ENCODE results near the gene ZNF280B. TPM values are rescaled to one million over a fixed set of nuclear protein-coding genes. Genes with fewer than 3 reads are reported as not detected.
A peak's percentile ranks its signal among the peaks of the same experiment; 100 is the strongest.

ZNF280B gene
- total RNA-seq, result 0.87 and 1.9 TPM in 2 replicates

- DNase-seq (ENCODE audit: low read depth), result peak; percentile 35
Measured at GRCh38 chr22:22508274-22509176, at the start of gene ZNF280B. ZNF280B (minus strand) TSS chr22:22508742; CDS start chr22:22489398, 19,344 bp downstream.

GRCh38 chr22:22556995-22557925 is 48.7 kb upstream of the ZNF280B start:
- DNase-seq (ENCODE audit: low read depth), result no peak

- no peak for DNase-seq (ENCODE audit: low read depth)
Measured at GRCh38 chr22:22556578-22556977, 48.0 kb upstream of the ZNF280B start.

DNA sequence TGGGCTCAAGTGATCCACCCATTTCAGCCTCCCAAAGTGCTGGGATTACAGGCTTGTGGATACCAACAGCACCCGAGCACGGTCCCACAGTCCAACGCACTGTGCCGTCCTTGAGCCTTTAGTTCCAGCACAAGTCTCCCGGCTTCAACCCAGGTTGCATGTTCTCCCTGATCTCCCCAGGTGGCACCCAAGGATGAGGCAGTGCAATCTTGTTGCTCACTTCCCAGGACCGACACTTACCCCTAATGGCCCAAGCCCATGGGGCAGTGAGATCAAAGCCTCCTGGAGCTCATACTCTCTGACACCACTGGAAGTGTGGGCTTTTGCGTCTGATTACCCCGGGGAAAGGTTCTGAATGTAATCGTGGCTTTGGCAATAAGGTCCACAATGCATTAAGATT is 47.1 kb upstream of the ZNF280B start:
- no peak for DNase-seq (ENCODE audit: low read depth)

DNA sequence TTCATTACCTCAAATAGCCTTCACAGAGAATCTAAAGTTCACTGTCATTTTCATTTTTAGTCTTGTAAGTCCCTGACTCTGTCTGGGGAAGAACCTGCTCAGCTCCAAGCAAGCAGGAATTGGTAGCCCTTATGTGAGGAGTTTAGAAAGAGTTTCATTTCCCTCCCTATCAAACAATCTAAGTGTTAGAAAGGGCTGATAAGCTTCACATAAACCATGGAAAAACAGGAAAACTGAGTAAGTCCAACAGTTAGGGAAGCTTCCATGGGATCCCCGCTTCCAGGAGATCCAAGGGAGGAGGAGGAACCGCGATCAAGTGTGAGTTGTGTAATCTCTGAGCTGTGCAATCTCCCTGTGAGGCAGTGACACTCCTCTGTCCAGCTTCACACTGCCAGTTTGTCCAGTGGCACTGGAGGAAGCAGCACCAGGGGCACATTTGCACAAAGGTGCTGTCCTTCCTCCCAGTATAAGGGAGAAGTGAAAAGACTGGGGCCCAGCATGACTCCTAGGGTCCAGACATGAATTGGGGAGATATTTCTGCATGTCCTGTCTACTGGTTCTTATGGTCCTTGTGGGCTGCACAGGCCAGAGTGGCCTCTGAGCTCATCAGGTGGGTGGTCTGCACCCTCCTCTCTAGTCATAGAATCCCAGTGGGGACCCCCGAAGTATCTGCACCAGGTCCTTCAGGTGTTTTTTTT is 46.2 kb upstream of the ZNF280B start:
- DNase-seq (ENCODE audit: low read depth), result no peak

DNA sequence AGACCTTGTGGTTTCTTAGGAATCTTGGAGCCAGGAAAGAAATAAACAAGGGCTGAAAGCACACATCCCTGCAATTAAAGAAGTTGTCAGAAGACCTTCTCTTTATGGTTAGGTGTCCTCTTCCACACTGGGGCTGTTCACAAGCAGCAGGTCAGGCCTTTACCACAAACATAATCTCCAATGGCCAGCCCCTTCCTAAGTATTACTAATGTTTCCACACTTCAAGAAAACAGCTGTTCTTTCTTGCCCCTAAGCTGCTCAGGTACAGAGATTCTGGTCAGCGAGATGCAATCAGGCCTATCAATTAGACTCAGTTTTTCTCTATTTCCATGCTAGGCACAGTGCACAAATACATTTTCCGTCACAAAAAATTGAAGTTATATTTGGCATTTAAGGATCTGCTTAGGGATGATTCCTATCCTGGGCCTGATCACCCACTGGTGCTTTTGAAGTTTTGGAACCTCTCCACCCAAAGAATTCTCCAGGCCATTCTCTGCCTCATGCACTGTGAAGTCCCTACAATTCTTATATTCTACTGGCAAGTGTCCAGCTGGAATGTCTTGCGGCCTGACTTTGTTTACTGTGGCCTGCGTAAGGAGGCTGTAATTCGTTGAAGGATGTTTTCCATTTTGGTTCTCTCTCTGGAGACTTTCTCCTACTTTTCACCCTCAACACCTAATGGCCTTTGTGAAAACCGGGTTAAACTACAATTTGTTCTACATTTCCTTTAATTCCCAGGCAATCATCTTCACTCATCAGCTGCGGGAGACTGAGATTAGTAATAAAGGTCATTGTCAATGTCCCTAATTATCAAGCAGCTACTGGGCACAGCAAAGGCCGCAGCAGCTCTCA is 45.4 kb upstream of the ZNF280B start:
- no peak for DNase-seq (ENCODE audit: low read depth)

DNA sequence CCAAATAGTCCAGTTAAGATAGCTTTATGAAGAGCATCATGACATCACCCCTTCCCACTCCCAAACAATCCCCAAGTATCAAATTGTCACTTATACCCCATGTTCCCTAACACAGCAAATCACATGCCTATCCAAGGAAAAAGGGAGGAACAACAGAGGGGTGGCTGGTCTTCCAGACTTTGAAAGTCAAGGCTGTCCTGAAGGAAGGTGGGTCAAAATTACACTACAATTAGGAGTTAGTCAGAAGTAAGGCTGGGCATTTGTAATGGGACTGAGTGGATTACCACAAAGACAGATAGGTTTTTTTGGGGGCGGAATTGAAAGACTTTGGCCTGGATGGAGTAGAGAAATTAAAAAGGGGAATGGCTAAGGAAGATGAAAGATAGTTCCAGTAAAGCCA is 44.6 kb upstream of the ZNF280B start:
- DNase-seq (ENCODE audit: low read depth), result no peak

GRCh38 chr22:22552630-22553029 is 44.1 kb upstream of the ZNF280B start:
- DNase-seq (ENCODE audit: low read depth), result no peak

DNA sequence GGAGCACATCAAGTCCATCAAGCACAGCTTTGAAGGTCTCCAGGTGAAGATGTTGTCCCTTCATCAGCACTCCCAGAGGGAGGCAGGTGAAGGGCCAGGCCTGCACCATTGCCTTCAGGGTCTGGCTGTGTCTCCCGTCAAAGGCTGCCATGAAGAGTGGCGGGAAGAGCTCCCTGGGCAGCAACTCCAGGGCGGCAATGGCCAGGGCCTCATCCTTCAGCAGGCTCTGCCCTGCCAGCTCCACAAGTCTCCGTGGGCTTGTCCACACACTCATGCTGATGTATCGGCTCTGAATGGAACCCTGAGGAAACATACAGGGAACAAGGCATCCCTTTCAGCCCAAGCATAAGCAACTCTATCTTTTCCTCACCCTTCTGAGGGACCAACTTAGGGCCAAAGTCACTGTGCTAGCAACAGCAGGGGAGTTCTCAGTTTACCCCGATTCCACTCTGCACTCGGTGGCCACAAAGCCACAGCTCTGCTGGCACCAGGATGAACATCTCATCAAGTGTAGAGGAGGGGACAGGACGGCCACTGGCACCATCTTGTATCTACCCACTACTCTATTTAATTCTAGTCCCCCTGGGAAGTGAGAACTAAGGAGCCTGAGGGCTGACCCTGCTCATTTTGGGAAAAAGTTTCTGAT is 42.4 kb upstream of the ZNF280B start:
- no peak for DNase-seq (ENCODE audit: low read depth)

DNA sequence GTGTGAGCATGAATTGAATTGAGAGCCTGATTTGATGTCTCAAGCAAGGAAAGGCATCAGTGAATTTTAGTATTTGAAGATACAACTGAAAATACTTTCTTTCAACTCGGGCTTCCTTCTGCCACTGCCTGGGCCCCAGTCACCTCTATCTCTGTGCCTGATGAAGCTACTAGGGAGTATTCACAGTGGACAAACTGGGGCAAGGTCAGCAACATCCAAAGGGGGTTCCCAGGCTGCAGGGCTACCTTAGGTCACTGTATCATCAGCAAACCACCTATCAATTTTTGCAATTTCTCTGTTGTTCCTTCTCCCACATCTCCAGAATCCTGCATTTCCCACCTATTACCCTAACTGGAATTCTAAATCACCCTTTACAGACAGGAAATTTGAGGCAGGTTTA is 40.4 kb upstream of the ZNF280B start:
- DNase-seq (ENCODE audit: low read depth), result no peak

DNA sequence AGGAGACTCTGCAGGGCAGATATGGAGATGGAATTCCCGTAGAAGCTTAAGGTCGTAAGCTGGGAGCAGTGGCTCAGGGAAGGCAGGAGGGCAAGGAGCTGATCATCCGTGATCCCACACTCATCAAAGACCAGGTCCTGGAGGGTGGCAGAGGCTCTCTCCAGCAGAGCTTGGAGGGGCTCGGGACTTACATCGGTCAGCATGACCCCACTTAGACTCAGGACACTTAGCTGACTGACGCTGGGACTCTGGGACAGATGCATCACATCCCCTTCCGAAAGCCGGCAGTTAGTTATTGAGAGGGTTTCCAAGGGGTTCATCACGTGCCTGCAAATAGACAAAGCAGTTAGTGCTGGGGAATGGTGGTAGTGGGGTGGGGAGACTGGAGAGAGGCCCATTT is 39.8 kb upstream of the ZNF280B start:
- no peak for DNase-seq (ENCODE audit: low read depth)

GRCh38 chr22:22547692-22548300 is 39.3 kb upstream of the ZNF280B start:
- no peak for DNase-seq (ENCODE audit: low read depth)

DNA sequence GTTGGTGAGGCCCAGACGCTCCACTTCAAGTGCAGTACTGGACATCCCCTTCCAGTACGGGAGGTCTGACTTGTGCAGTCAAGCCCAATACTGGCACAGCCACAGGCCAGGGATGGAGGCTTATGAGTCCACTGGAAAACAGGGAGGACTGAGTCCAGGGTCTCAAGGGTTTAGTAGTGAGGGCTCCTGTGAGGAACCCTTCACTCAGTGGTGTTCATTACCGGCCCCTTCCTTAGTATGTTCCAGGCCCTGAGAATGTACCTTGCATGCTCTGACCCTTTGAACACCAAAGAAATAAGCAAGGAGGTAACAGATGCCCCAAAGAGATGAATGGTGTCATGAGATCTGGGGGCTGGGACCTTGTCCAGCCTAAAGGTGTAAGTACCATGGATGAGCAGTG is 38.7 kb upstream of the ZNF280B start:
- DNase-seq (ENCODE audit: low read depth), result no peak

DNA sequence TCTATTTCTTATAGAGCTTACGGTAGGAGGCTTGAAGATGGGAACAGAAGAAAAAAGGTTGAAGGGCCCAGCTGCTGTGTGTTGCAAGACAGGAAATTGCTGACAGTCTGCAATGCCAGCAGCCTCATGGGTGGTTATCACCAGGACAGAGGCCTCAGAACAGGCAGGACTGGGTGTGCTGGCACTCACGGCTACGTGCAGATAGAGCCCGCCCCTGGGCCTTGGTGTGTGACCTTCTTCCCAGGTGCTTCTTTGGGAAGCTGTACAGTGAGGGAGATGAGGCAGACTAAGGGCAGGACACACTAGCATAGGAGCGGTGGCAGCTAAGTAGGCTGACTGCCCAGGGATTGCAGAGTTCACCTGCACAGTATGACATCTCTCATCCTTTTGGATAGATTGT is 37.9 kb upstream of the ZNF280B start:
- DNase-seq (ENCODE audit: low read depth), result no peak

GRCh38 chr22:22545084-22545483 is 36.5 kb upstream of the ZNF280B start:
- DNase-seq (ENCODE audit: low read depth), result no peak

DNA sequence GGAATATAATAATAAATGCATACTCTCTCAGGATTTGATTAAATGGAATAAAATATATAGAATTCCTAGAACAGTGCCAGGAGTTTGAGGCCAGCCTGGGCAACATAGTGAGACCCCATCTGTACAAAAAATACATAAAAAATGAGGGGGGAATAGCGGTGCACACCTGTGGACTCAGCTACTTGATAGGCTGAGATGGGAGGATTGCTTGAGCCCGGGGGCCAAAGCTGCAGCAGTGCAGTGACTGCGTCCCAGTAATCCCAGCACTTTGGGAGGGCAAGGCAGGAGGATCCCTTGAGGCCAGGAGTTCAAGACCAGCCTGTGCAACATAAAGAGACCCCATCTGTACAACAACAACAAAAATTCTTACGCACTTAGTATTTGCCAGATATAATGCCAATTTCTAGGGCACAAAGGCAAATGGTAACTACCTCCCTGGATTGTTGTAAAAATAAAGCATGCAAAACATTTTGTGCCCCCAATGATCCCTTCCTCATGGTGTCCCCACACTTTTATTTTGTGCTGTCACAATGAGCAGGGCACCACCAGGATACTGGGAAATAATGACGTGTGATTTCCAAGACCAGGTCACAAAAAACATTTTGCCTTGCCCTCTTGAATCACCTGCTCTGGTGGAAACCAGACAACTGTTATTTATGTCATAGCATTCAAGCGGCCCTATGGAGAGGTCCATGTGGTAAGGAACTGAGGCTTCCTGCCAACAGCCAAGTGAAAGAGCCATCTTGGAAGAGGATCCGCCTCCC is 29.9 kb upstream of the ZNF280B start:
- no peak for DNase-seq (ENCODE audit: low read depth)

- DNase-seq (ENCODE audit: low read depth), result no peak
Measured at GRCh38 chr22:22536916-22537315, 28.4 kb upstream of the ZNF280B start.

DNA sequence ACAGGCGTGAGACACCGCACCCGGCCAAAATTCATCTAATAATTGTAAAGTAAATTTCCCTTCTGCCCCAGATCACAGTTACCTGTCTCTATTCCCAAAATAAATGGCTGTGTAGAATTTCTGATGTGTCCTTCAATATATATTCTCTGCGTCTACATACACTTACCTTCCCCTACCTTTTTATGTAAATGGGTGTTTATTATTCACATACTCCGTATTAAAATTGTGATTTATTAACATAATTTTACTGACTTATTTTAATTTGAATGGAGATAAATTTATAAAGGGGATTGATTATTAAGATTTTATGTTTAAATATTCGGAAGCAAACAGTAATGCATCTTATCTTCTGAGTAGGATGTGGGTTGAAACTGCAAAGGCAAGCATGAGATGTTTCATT is 28.0 kb upstream of the ZNF280B start:
- no peak for DNase-seq (ENCODE audit: low read depth)

DNA sequence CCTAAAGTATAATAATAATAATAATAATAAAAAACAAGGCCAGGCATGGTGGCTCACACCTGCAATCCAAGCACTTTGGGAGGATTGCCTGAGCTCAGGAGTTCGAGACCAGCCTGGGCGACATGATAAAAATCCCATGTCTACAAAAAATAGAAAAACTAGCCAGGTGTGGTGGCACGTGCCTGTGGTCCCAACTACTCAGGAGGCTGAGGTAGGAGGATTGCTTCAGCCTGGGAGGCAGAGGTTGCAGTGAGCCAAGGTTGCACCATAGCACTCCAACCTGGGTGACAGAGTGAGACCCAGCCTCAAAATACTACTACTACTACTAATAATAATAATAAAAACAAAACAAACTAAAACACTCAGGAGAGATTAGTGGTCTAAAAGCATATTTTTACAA is 27.1 kb upstream of the ZNF280B start:
- DNase-seq (ENCODE audit: low read depth), result no peak

Measured in renal cortical epithelial cell (primary cell).